Measurements from ENCODE around the gene BHLHA15.

The BHLHA15 gene

DNA sequence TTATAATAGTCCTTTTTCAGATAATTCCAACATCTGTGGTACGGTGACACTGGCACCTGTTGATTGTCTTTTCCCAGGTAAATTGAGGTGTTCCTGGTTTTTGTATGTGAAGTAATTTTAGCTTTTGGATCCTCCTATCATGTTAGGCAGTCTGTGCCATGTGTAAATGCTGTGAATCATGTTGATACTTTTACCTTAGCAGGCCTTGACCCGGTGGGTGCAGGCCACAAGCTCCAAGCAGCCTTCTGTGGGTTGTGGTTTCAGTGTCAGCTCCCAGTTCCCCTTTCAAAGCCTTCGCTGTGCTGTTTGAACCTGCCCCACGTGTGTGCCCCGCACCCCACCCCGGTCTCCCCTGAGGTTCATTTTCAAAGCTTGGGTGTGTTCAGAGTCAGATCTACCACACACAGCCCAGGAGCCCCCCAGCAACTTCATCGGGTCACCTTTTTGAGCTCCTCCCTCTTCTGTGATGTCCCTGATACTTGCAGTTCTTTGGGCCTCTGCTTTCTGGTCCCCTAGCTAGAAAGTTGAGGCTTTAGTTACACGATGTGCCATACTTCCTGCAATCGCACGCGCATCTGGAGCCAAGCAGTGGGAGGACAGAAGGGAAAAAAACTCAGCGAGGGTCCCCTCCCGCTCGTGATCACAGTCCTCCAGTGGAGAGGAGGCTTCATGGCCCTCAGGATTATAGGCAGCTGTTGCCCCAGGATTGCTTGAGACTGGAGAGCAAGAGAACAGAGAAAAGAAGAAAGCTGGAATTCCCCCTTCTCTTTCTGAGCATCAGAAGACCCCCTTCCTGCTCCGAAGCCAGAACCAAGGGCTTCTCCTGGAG, 8.7 kb upstream of the BHLHA15 start:
- Histone ChIP-seq H3K4me3 (ENCODE audit: low read depth, low read length) (no peak overlapping the region), H3K79me2 (ENCODE audit: control insufficient read depth, insufficient read depth, low read length, unreplicated experiment) (peaks cover 3% of the 10 kb centered on the region), H3K36me3 (ENCODE audit: insufficient read depth, low read length) (0 out of 2 replicates have a peak, but pooled peaks cover 6% of the 10 kb centered on the region), H2AFZ (ENCODE audit: low read length, unreplicated experiment) (no peak overlapping the region), H3K27ac (ENCODE audit: low read depth, low read length) (no peak overlapping the region), H3K4me1 (ENCODE audit: control insufficient read depth, insufficient read depth, low read length, unreplicated experiment) (no peaks in the 10 kb centered on the region), H3K27me3 (ENCODE audit: insufficient read depth, low read length) (no peaks in the 10 kb centered on the region)

DNA sequence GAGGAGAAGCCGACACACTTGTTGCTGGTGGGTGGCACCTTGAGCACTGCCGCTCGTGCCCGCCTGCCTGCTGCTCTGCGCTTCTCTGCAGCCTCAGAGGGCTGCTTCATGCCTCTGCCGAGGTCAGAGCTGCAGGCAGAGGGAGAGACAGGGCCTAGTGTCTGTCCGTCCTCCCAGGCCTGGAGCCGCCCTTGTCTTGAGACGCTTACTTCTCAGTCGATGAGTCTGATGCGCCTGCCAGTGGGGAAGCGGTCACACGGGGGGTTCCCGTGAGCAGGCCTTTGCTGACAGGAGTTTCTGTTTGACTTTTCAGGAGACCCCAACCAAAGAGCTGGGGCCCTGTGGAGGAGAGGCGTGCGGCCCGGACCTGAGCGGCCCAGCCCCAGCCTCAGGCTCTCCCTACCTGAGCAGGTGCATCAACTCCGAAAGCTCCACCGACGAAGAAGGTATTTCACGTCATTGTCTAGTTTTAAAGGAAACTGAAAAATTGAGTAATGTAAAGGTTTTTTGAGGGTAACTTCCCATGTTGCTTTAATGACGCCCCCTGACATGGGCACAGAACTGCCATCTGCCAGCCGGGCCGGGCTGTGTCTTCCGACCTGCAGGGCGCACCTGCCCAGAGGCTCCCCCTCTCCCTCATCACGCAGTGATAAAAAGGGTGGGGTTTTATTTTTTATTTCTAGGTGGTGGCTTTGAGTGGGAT, 7.8 kb upstream of the BHLHA15 start:
- H3K4me1 ChIP-seq (ENCODE audit: control insufficient read depth, insufficient read depth, low read length, unreplicated experiment), result no peaks in the 10 kb centered on the region
- H3K27ac ChIP-seq (ENCODE audit: low read depth, low read length), result no peak overlapping the region
- H2AFZ ChIP-seq (ENCODE audit: low read length, unreplicated experiment), result no peak overlapping the region
- H3K4me3 ChIP-seq (ENCODE audit: low read depth, low read length), result no peak overlapping the region
- 0 out of 2 replicates have a peak, but pooled peaks cover 6% of the 10 kb centered on the region for H3K36me3 ChIP-seq (ENCODE audit: insufficient read depth, low read length)
- H3K27me3 ChIP-seq (ENCODE audit: insufficient read depth, low read length), result no peaks in the 10 kb centered on the region
- peaks cover 3% of the 10 kb centered on the region for H3K79me2 ChIP-seq (ENCODE audit: control insufficient read depth, insufficient read depth, low read length, unreplicated experiment)

DNA sequence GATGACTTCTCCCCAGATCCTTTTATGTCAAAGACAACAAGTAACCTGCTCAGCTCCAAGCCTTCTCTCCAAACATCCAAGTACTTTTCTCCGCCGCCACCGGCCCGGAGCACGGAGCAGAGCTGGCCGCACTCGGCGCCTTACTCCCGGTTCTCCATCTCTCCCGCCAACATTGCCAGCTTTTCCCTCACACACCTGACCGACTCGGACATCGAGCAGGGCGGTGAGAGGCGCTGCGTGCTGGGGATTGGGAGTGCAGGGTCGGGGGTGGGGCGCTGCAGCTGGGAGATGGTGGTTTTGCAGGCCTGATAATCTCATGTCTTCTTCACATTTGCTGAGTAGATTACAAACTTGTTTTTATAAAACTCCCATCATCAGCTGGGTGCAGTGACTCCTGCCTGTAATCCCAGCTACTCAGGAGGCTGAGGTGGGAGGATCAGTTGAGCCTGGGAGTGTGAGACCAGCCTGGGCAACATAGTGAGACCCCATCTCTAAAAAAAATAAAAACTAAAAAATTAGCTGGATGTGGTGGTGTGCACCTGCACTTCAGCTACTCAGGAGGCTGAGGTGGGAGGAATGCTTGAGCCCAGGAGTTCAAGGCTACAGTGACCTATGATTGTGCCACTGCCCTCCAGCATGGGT, 7.2 kb upstream of the BHLHA15 start:
- H3K79me2 ChIP-seq (ENCODE audit: control insufficient read depth, insufficient read depth, low read length, unreplicated experiment), result peaks cover 3% of the 10 kb centered on the region
- H3K4me1 ChIP-seq (ENCODE audit: control insufficient read depth, insufficient read depth, low read length, unreplicated experiment), result no peaks in the 10 kb centered on the region
- H3K27ac ChIP-seq (ENCODE audit: low read depth, low read length), result no peak overlapping the region
- no peaks in the 10 kb centered on the region for H3K27me3 ChIP-seq (ENCODE audit: insufficient read depth, low read length)
- H3K4me3 ChIP-seq (ENCODE audit: low read depth, low read length), result no peak overlapping the region
- H2AFZ ChIP-seq (ENCODE audit: low read length, unreplicated experiment), result no peak overlapping the region
- 0 out of 2 replicates have a peak, but pooled peaks cover 4% of the 10 kb centered on the region for H3K36me3 ChIP-seq (ENCODE audit: insufficient read depth, low read length)

DNA sequence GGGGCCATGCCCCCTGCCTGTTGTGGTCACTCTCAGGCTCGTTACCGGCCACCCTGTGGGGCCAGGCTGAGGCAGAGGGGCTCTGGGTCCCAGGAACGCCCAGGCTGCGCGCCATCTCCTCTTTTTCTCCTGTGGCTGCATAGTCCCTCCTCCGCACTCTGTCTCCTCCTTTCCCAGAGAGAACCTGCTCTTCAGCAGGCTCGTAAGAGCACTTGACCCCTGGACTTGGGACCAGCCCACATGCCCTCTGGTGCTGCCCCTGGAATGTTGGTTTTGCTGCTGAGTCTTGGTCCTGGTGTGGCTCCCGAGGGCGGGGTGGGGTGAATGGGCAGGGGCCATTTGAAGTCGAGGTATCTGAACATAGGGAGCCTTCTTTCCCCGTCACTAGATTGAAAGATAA, 6.6 kb upstream of the BHLHA15 start:
- H3K79me2 ChIP-seq (ENCODE audit: control insufficient read depth, insufficient read depth, low read length, unreplicated experiment), result peaks cover 3% of the 10 kb centered on the region

DNA sequence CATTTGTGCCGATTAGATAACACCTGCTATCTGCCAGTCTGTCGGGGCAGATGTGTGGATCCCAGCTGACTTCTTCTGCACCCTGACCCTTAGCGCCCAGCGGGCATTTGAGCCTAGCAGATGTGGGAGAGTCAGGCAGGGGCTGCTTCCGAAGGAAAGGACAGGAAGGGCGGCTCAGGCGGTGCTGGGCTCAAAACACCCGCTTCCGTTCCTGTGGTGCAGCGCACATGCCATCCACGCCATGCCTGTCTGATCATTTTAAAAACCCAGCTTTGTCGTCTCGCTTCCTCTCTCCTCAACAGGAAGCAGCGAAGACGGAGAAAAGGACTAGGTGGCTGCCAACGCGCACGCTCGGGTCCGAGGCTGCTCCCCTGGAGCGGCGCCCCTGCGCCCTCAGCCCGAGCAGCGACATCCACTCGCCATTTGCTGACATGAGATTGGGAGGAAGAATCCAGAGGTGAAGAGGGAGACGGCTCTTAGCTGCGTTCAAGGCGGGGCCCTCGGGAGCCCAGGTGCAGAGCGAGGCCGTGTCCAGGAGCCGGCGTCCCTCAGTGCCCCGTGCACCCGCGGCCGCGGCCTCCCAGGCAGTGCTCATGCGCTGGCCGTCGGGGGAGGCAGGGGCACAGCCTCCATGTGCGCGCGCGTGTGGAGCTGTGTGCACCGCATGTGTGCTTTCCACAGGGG, 5.9 kb upstream of the BHLHA15 start:
- no peak overlapping the region for H3K27ac ChIP-seq (ENCODE audit: low read depth, low read length)
- no peak overlapping the region for H2AFZ ChIP-seq (ENCODE audit: low read length, unreplicated experiment)
- H3K79me2 ChIP-seq (ENCODE audit: control insufficient read depth, insufficient read depth, low read length, unreplicated experiment), result peaks cover 3% of the 10 kb centered on the region
- H3K27me3 ChIP-seq (ENCODE audit: insufficient read depth, low read length), result no peaks in the 10 kb centered on the region
- H3K4me3 ChIP-seq (ENCODE audit: low read depth, low read length), result no peak overlapping the region
- H3K36me3 ChIP-seq (ENCODE audit: insufficient read depth, low read length), result no peaks in the 10 kb centered on the region
- no peaks in the 10 kb centered on the region for H3K4me1 ChIP-seq (ENCODE audit: control insufficient read depth, insufficient read depth, low read length, unreplicated experiment)

More for the DNA sequence above, 6.6 kb upstream of the BHLHA15 start:
- H3K4me1 ChIP-seq (ENCODE audit: control insufficient read depth, insufficient read depth, low read length, unreplicated experiment), result no peaks in the 10 kb centered on the region
- no peaks in the 10 kb centered on the region for H3K27me3 ChIP-seq (ENCODE audit: insufficient read depth, low read length)
- H2AFZ ChIP-seq (ENCODE audit: low read length, unreplicated experiment), result no peak overlapping the region
- no peak overlapping the region for H3K27ac ChIP-seq (ENCODE audit: low read depth, low read length)
- H3K36me3 ChIP-seq (ENCODE audit: insufficient read depth, low read length), result no peaks in the 10 kb centered on the region
- no peak overlapping the region for H3K4me3 ChIP-seq (ENCODE audit: low read depth, low read length)

DNA sequence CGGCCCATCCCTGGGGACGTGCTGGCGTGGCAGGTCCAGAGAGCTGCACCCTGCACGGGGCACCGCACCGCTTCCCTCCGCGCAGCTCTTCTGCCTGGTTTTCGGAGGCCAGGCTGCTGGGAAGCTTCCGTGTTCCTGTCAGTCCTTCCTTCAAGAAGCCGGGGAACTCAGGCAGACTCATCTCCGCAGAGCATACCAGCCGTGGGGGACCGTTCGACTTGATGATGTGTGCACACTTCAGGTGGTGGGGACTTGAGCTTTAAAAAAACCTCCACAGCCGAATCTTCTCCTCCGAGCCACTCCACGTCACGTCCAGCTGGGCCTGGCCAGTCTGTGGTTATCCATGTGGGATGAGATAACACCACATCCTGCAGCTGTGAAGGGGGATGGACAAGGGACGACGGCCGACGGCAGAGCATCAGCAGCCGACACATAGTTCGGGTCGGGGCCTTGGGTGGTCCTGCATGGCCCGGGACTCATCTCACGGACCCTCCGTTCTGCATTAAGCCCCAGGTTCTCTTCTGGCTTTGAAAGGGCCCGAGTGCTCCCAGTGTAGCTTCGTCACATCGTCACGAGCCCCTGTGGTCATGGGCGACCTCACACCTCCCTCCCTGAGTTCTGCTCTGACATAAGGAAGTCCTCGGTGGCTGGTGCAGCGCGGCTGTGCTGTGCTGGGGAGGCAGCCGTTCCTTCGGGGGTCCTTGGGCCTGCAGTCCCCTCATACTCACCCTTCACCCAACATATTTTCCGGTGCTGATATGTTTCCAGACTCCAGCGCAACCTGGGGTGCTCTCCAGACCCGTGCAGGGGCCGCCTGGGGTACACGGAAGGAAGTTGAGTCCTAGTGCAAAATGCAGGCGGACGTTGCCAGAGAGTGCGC, 4.5 kb upstream of the BHLHA15 start:
- no peak overlapping the region for H3K27ac ChIP-seq (ENCODE audit: low read depth, low read length)
- H3K79me2 ChIP-seq (ENCODE audit: control insufficient read depth, insufficient read depth, low read length, unreplicated experiment), result peaks cover 3% of the 10 kb centered on the region
- no peak overlapping the region for H3K4me3 ChIP-seq (ENCODE audit: low read depth, low read length)
- no peaks in the 10 kb centered on the region for H3K36me3 ChIP-seq (ENCODE audit: insufficient read depth, low read length)
- no peaks in the 10 kb centered on the region for H3K4me1 ChIP-seq (ENCODE audit: control insufficient read depth, insufficient read depth, low read length, unreplicated experiment)
- no peak overlapping the region for H2AFZ ChIP-seq (ENCODE audit: low read length, unreplicated experiment)
- H3K27me3 ChIP-seq (ENCODE audit: insufficient read depth, low read length), result no peaks in the 10 kb centered on the region

DNA sequence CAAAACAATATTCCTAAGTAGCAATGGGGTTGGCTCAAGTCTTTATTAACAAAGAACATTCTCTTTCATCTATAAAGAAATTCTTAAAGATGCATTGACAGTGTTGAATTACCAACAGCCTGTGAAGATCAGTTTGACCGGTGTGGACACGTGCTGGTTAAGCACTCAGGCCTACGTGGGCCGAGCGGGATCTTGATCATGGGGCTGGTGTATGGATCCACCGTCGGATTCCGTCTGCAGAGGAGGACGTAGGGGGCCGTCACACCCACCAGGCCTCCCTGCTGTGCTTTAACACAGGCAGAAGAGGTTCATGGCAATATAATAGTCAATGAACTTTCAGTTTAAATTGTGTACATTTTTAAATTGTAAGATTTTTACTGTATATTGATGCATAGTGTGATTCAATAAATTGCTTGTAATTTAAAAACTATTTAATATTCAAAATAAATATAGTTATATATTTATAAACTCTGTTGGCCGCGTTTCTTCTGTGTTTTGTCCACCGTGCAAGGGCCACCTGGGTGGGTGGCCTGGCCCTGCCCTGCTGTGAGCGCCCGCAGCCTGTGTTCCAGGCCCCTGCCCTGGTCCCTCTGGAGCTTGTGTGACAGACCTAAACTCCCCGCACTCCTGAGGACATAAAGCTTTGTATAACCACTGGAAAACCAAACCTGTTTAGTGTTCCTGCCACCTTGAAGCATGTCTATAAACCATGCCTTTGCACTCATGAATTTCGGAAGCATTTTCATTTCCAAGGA, 1.9 kb upstream of the BHLHA15 start:
- no peaks in the 10 kb centered on the region for H3K79me2 ChIP-seq (ENCODE audit: control insufficient read depth, insufficient read depth, low read length, unreplicated experiment)

DNA sequence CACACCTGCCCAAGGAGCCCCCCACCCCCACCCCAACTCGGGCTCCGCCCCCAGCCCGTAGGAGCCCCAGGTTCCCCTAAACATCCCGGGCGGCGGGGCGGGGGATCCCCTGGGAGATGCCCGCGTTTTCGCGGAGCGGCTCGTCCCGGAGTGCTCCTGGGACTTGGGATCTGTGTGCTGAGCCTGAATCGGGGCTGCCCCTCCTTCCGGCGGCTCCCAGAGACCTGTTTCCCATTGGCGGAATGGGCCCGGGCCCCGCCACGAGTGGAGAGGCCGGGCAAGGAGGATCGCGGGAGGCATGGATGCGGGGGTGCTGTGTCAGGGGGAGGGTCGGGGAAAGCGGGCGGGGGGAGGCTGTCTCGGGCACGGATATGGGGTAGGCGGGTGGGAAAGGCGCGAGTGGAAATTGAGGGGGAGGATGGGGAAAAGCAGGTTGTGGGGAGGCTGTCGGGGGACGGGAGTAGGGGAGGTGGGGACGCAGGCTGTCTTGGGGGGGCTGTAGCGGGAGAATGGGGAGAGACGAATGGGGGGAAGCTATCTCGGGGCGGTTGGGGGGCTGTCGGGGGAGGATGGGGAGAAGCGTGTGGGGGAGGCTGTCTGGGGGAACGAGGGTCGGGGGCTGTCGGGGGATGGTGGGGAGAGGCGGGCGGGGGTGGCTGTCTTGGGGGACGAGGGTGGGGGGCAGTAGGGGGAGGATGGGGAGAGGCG, 572 bp upstream of the BHLHA15 start:
- no peaks in the 10 kb centered on the region for H3K4me1 ChIP-seq (ENCODE audit: control insufficient read depth, insufficient read depth, low read length, unreplicated experiment)
- no peaks in the 10 kb centered on the region for H3K27me3 ChIP-seq (ENCODE audit: insufficient read depth, low read length)
- 0 out of 2 replicates have a peak overlapping the region, but pooled peaks have one; percentile 25 for H3K4me3 ChIP-seq (ENCODE audit: low read depth, low read length)
- no peak overlapping the region for H2AFZ ChIP-seq (ENCODE audit: low read length, unreplicated experiment)
- H3K27ac ChIP-seq (ENCODE audit: low read depth, low read length), result no peak overlapping the region
- H3K36me3 ChIP-seq (ENCODE audit: insufficient read depth, low read length), result no peaks in the 10 kb centered on the region
- H3K79me2 ChIP-seq (ENCODE audit: control insufficient read depth, insufficient read depth, low read length, unreplicated experiment), result no peaks in the 10 kb centered on the region

More for the DNA sequence above, 1.9 kb upstream of the BHLHA15 start:
- no peak overlapping the region for H3K27ac ChIP-seq (ENCODE audit: low read depth, low read length)
- no peaks in the 10 kb centered on the region for H3K27me3 ChIP-seq (ENCODE audit: insufficient read depth, low read length)
- no peak overlapping the region for H2AFZ ChIP-seq (ENCODE audit: low read length, unreplicated experiment)
- no peaks in the 10 kb centered on the region for H3K4me1 ChIP-seq (ENCODE audit: control insufficient read depth, insufficient read depth, low read length, unreplicated experiment)
- H3K4me3 ChIP-seq (ENCODE audit: low read depth, low read length), result no peak overlapping the region
- H3K36me3 ChIP-seq (ENCODE audit: insufficient read depth, low read length), result no peaks in the 10 kb centered on the region

All from ACC112 (cell line).